IPS-15b (cell line): ENCODE measurements around the gene LSM14A.

Experiments used
- H3K27me3 ChIP-seq: one replicate; pipeline ENCODE4 v1.6.1; 2013; ENCODE audit warnings: low read length; ENCODE audit not compliant: control insufficient read depth, insufficient read depth
- H3K36me3 ChIP-seq: one replicate; pipeline ENCODE4 v1.6.1; 2013; ENCODE audit warnings: low read length; ENCODE audit not compliant: control insufficient read depth, insufficient read depth
- H3K4me1 ChIP-seq: one replicate; pipeline ENCODE4 v1.6.1; 2013; ENCODE audit warnings: mild to moderate bottlenecking, low read length; ENCODE audit not compliant: control insufficient read depth, insufficient read depth
- H3K4me3 ChIP-seq: one replicate; pipeline ENCODE4 v1.5.1; 2013; ENCODE audit warnings: low read depth, low read length
- H3K9ac ChIP-seq: one replicate; pipeline ENCODE4 v1.6.1; 2013; ENCODE audit warnings: low read depth, mild to moderate bottlenecking, low read length
- H3K9me3 ChIP-seq: one replicate; pipeline ENCODE4 v1.6.1; 2013; ENCODE audit warnings: mild to moderate bottlenecking, low read length; ENCODE audit not compliant: control insufficient read depth, insufficient read depth

Gene LSM14A

GRCh38 chr19:34265221-34265650, 92.9 kb downstream of the LSM14A start:
- H3K36me3 ChIP-seq = no peaks in the 10 kb centered on the region
- no peaks in the 10 kb centered on the region for H3K27me3 ChIP-seq
- H3K4me3 ChIP-seq = no peak overlapping the region
- H3K4me1 ChIP-seq = peaks cover 12% of the 10 kb centered on the region
- no peaks in the 10 kb centered on the region for H3K9me3 ChIP-seq
- H3K9ac ChIP-seq = no peak overlapping the region

GRCh38 chr19:34269081-34269480, 96.8 kb downstream of the LSM14A start:
- no peaks in the 10 kb centered on the region for H3K36me3 ChIP-seq
- H3K27me3 ChIP-seq = no peaks in the 10 kb centered on the region
- no peak overlapping the region for H3K4me3 ChIP-seq
- peaks cover 10% of the 10 kb centered on the region for H3K4me1 ChIP-seq
- no peak overlapping the region for H3K9ac ChIP-seq
- no peaks in the 10 kb centered on the region for H3K9me3 ChIP-seq

- peak overlapping the region; percentile 66 for H3K9ac ChIP-seq
- no peaks in the 10 kb centered on the region for H3K27me3 ChIP-seq
- peaks cover 10% of the 10 kb centered on the region for H3K4me1 ChIP-seq
- H3K4me3 ChIP-seq = no peak overlapping the region
- H3K9me3 ChIP-seq = no peaks in the 10 kb centered on the region
- H3K36me3 ChIP-seq = no peaks in the 10 kb centered on the region
These were observed 97.2 kb downstream of the LSM14A start for GRCh38 chr19:34269489-34269888.

GRCh38 chr19:34269968-34270621, 97.8 kb downstream of the LSM14A start:
- Histone ChIP-seq H3K9me3 (no peaks in the 10 kb centered on the region), H3K27me3 (no peaks in the 10 kb centered on the region), H3K4me3 (no peak overlapping the region), H3K36me3 (no peaks in the 10 kb centered on the region), H3K9ac (peak overlapping the region; percentile 66), H3K4me1 (peaks cover 10% of the 10 kb centered on the region)

GRCh38 chr19:34273121-34273520, 100.8 kb downstream of the LSM14A start:
- Histone ChIP-seq H3K9me3 (no peaks in the 10 kb centered on the region), H3K4me1 (peaks cover 7% of the 10 kb centered on the region), H3K9ac (no peak overlapping the region), H3K27me3 (no peaks in the 10 kb centered on the region), H3K4me3 (no peak overlapping the region), H3K36me3 (no peaks in the 10 kb centered on the region)

- no peak overlapping the region for H3K9ac ChIP-seq
- no peaks in the 10 kb centered on the region for H3K9me3 ChIP-seq
- peaks cover 7% of the 10 kb centered on the region for H3K4me1 ChIP-seq
- no peak overlapping the region for H3K4me3 ChIP-seq
- H3K36me3 ChIP-seq = no peaks in the 10 kb centered on the region
- no peaks in the 10 kb centered on the region for H3K27me3 ChIP-seq
These were observed 102.1 kb downstream of the LSM14A start for GRCh38 chr19:34274284-34274826.

- Histone ChIP-seq H3K9ac (no peak overlapping the region), H3K9me3 (no peaks in the 10 kb centered on the region), H3K36me3 (no peaks in the 10 kb centered on the region), H3K4me3 (no peak overlapping the region), H3K27me3 (no peaks in the 10 kb centered on the region), H3K4me1 (peaks cover 4% of the 10 kb centered on the region)
These were observed 102.7 kb downstream of the LSM14A start for GRCh38 chr19:34274827-34275625.

GRCh38 chr19:34275705-34276104, 103.4 kb downstream of the LSM14A start:
- no peaks in the 10 kb centered on the region for H3K27me3 ChIP-seq
- H3K36me3 ChIP-seq = no peaks in the 10 kb centered on the region
- no peaks in the 10 kb centered on the region for H3K4me1 ChIP-seq
- no peaks in the 10 kb centered on the region for H3K9me3 ChIP-seq
- no peak overlapping the region for H3K9ac ChIP-seq
- H3K4me3 ChIP-seq = no peak overlapping the region

GRCh38 chr19:34276614-34277013, 104.3 kb downstream of the LSM14A start:
- Histone ChIP-seq H3K27me3 (no peaks in the 10 kb centered on the region), H3K9me3 (no peaks in the 10 kb centered on the region), H3K4me1 (no peaks in the 10 kb centered on the region), H3K36me3 (no peaks in the 10 kb centered on the region), H3K9ac (no peak overlapping the region), H3K4me3 (no peak overlapping the region)

GRCh38 chr19:34277244-34277643, 104.9 kb downstream of the LSM14A start:
- H3K4me3 ChIP-seq = no peak overlapping the region
- H3K9ac ChIP-seq = no peak overlapping the region
- no peaks in the 10 kb centered on the region for H3K27me3 ChIP-seq
- H3K36me3 ChIP-seq = no peaks in the 10 kb centered on the region
- H3K4me1 ChIP-seq = no peaks in the 10 kb centered on the region
- H3K9me3 ChIP-seq = no peaks in the 10 kb centered on the region

GRCh38 chr19:34278783-34279182, 106.5 kb downstream of the LSM14A start:
- Histone ChIP-seq H3K4me3 (no peak overlapping the region), H3K27me3 (no peaks in the 10 kb centered on the region), H3K9me3 (no peaks in the 10 kb centered on the region), H3K9ac (no peak overlapping the region), H3K4me1 (no peaks in the 10 kb centered on the region), H3K36me3 (no peaks in the 10 kb centered on the region)
